AG10803 (cell line): ENCODE data around the gene ALK.

Experiments
- DNase-seq: peaks from one replicate; pipeline ENCODE4 v3.0.0; 2010; ENCODE audit warnings: low read depth
- H3K4me3 ChIP-seq: 2 replicates; pipeline ENCODE4 v1.5.1; 2011; ENCODE audit warnings: mild to moderate bottlenecking, low read length, control low read depth
- CTCF ChIP-seq: conservative IDR thresholded peaks from 2 replicates; pipeline ENCODE4 v1.5.1; 2011; ENCODE audit warnings: mild to moderate bottlenecking, low read length, control low read depth, inconsistent platforms

ALK gene

GRCh38 chr2:29397713-29398112 lies 523.7 kb downstream of the ALK start:
- no peak overlapping the region for H3K4me3 ChIP-seq
- no peak for DNase-seq
- no peak for TF ChIP-seq CTCF

GRCh38 chr2:29397039-29397438 lies 524.3 kb downstream of the ALK start:
- H3K4me3 ChIP-seq = no peak overlapping the region
- TF ChIP-seq CTCF = no peak
- no peak for DNase-seq

- H3K4me3 ChIP-seq = no peak overlapping the region
- TF ChIP-seq CTCF = no peak
- DNase-seq = no peak
Observed at GRCh38 chr2:29394981-29395350, 526.4 kb downstream of the ALK start.

GRCh38 chr2:29394311-29394980 lies 526.9 kb downstream of the ALK start:
- no peak overlapping the region for H3K4me3 ChIP-seq
- TF ChIP-seq CTCF = no peak
- DNase-seq = no peak

- TF ChIP-seq CTCF = no peak
- no peak overlapping the region for H3K4me3 ChIP-seq
- no peak for DNase-seq
Observed at GRCh38 chr2:29393676-29394075, 527.7 kb downstream of the ALK start.

GRCh38 chr2:29392774-29393173 lies 528.6 kb downstream of the ALK start:
- no peak overlapping the region for H3K4me3 ChIP-seq
- no peak for TF ChIP-seq CTCF
- DNase-seq = no peak

- no peak for TF ChIP-seq CTCF
- no peak for DNase-seq
- no peak overlapping the region for H3K4me3 ChIP-seq
Observed at GRCh38 chr2:29390136-29390535, 531.2 kb downstream of the ALK start.
